B cell (primary cell): ENCODE results near the gene DLX3.

ENCODE experiments used
- CTCF ChIP-seq: fragments of 200-600 bp; IDR thresholded peaks from one replicate; pipeline ENCODE4 v1.8.0; 2022; ENCODE audit warnings: antibody characterized with exemption, mild to moderate bottlenecking
- EZH2 ChIP-seq: IDR thresholded peaks from 2 replicates; pipeline ENCODE4 v1.6.1; 2012; ENCODE audit warnings: borderline replicate concordance, low read depth, mild to moderate bottlenecking, moderate library complexity, low read length; ENCODE audit not compliant: insufficient read depth, poor library complexity, severe bottlenecking

- TF ChIP-seq CTCF, result no peak
- no peak for TF ChIP-seq EZH2
These were observed 52.1 kb downstream of the DLX3 start for GRCh38 chr17:49942947-49943346.
